Fibroblast of pulmonary artery (primary cell): ENCODE results near the gene PLVAP.

Experiments used
- DNase-seq: peaks from one replicate; pipeline ENCODE4 v3.0.0-alpha.2; 2010; ENCODE audit warnings: low read depth
- H3K4me3 ChIP-seq: replicated peaks from 2 replicates; pipeline ENCODE4 v1.5.1; 2011; ENCODE audit warnings: low read depth, mild to moderate bottlenecking, control low read depth, low read length, moderate library complexity
- CTCF ChIP-seq: IDR thresholded peaks from 2 replicates; pipeline ENCODE4 v1.5.1; 2011; ENCODE audit warnings: mild to moderate bottlenecking, control low read depth, low read length, inconsistent platforms; ENCODE audit errors: missing control alignments

Gene PLVAP

GRCh38 chr19:17419154-17419620 lies 42.0 kb upstream of the PLVAP start:
- TF ChIP-seq CTCF, result no peak
- DNase-seq, result no peak
- peak overlapping the region; percentile 57 for H3K4me3 ChIP-seq

GRCh38 chr19:17418710-17419109 lies 41.6 kb upstream of the PLVAP start:
- DNase-seq, result no peak
- H3K4me3 ChIP-seq, result peak overlapping the region; percentile 57
- TF ChIP-seq CTCF, result no peak

GRCh38 chr19:17415121-17415520 lies 38.0 kb upstream of the PLVAP start:
- no peak for DNase-seq
- no peak overlapping the region for H3K4me3 ChIP-seq
- TF ChIP-seq CTCF, result no peak

GRCh38 chr19:17414097-17414496 lies 37.0 kb upstream of the PLVAP start:
- no peak for TF ChIP-seq CTCF
- DNase-seq, result no peak
- H3K4me3 ChIP-seq, result no peak overlapping the region

GRCh38 chr19:17411801-17412200 lies 34.7 kb upstream of the PLVAP start:
- no peak for TF ChIP-seq CTCF
- no peak for DNase-seq
- H3K4me3 ChIP-seq, result no peak overlapping the region

GRCh38 chr19:17409990-17410389 lies 32.8 kb upstream of the PLVAP start:
- H3K4me3 ChIP-seq, result no peak overlapping the region
- no peak for TF ChIP-seq CTCF
- DNase-seq, result peak; percentile 36

GRCh38 chr19:17406887-17407196 lies 29.7 kb upstream of the PLVAP start:
- DNase-seq, result no peak
- TF ChIP-seq CTCF, result no peak
- no peak overlapping the region for H3K4me3 ChIP-seq
